HEK293T (cell line): Measurements from ENCODE around the gene RBBP4.

ENCODE experiments used
- ARNT ChIP-seq: fragments of 450-650 bp; IDR thresholded peaks from 2 replicates; pipeline ENCODE4 v1.6.1; 2017; ENCODE audit warnings: mild to moderate bottlenecking
- CTBP1 ChIP-seq: fragments of 450-650 bp; IDR thresholded peaks from 2 replicates; pipeline ENCODE4 v1.6.1; 2016; ENCODE audit warnings: borderline replicate concordance
- ELF4 ChIP-seq: fragments of 450-650 bp; IDR thresholded peaks from 2 replicates; pipeline ENCODE4 v1.6.1; 2017; ENCODE audit warnings: antibody characterized with exemption
- FOXA1 ChIP-seq: fragments of 450-650 bp; IDR thresholded peaks from 2 replicates; pipeline ENCODE4 v1.6.1; 2016; ENCODE audit warnings: mild to moderate bottlenecking
- FOXM1 ChIP-seq: fragments of 450-650 bp; IDR thresholded peaks from 2 replicates; pipeline ENCODE4 v1.6.1; 2017; ENCODE audit warnings: mild to moderate bottlenecking, borderline replicate concordance
- HDGF ChIP-seq: fragments of 450-650 bp; IDR thresholded peaks from 2 replicates; pipeline ENCODE4 v1.6.1; 2017; ENCODE audit warnings: antibody characterized with exemption, borderline replicate concordance
- SP1 ChIP-seq: fragments of 450-650 bp; IDR thresholded peaks from 2 replicates; pipeline ENCODE4 v1.6.1; 2017
- SUZ12 ChIP-seq: fragments of 450-650 bp; IDR thresholded peaks from 2 replicates; pipeline ENCODE4 v1.6.1; 2016; ENCODE audit warnings: mild to moderate bottlenecking
- TARDBP ChIP-seq: fragments of 450-650 bp; IDR thresholded peaks from 2 replicates; pipeline ENCODE4 v1.6.1; 2016

GRCh38 chr1:32611859-32612188, 39.2 kb upstream of the RBBP4 start:
- no peak for TF ChIP-seq ELF4
- TF ChIP-seq ARNT, result no peak
- no peak for TF ChIP-seq CTBP1
- TF ChIP-seq FOXA1, result no peak
- TF ChIP-seq SUZ12, result no peak
- TF ChIP-seq FOXM1, result no peak
- no peak for TF ChIP-seq SP1
- no peak for TF ChIP-seq HDGF
- TF ChIP-seq TARDBP, result no peak
